Keratinocyte (primary cell): ENCODE results near the gene BRK1. TPM values are rescaled to one million over a fixed set of nuclear protein-coding genes. Genes with fewer than 3 reads are reported as not detected.

Source experiments
- DNase-seq: peaks from one replicate; pipeline ENCODE4 v3.0.0-alpha.2; 2011; ENCODE audit warnings: low read depth, missing footprints, low spot score
- FAIRE-seq: peaks from 2 replicates; lab custom pipeline; 2011; peaks lifted over from hg19 to GRCh38; lab: Jason Lieb, UNC
- H2AFZ ChIP-seq: 2 replicates; pipeline ENCODE4 v1.6.0; 2012; ENCODE audit warnings: low read length, control low read depth, inconsistent platforms; ENCODE audit not compliant: control insufficient read depth
- H3K27ac ChIP-seq: 2 replicates; pipeline ENCODE4 v1.5.1; 2011; ENCODE audit warnings: low read length; ENCODE audit not compliant: control insufficient read depth, insufficient read depth
- H3K27me3 ChIP-seq: 3 replicates; pipeline ENCODE4 v1.6.0; 2011; ENCODE audit warnings: low read length; ENCODE audit not compliant: control insufficient read depth, insufficient read depth; ENCODE audit errors: extremely low read depth
- H3K36me3 ChIP-seq, 2 experiments: 2 replicates in 1 of 2; 3 replicates in 1 of 2; pipeline ENCODE4 v1.5.1; 2011; ENCODE audit warnings: low read length in 2 of 2, mild to moderate bottlenecking in 1 of 2; ENCODE audit not compliant: control insufficient read depth in 2 of 2, insufficient read depth in 2 of 2; ENCODE audit errors: extremely low read depth in 1 of 2
- H3K4me1 ChIP-seq: 3 replicates; pipeline ENCODE4 v1.5.1; 2011; ENCODE audit warnings: low read length; ENCODE audit not compliant: control insufficient read depth, insufficient read depth; ENCODE audit errors: extremely low read depth
- H3K4me2 ChIP-seq: 3 replicates; pipeline ENCODE4 v1.6.0; 2011; ENCODE audit warnings: low read depth, low read length; ENCODE audit not compliant: control insufficient read depth, insufficient read depth; ENCODE audit errors: extremely low read depth
- H3K4me3 ChIP-seq, 3 experiments: fragments of 200-600 bp in 1 of 3; sonication (generic) in 1 of 3; 2 replicates in 2 of 3; 3 replicates in 1 of 3; pipeline ENCODE4 v1.5.1; 2011 to 2016; ENCODE audit warnings: low read length in 3 of 3, mild to moderate bottlenecking in 3 of 3, control low read depth in 2 of 3, inconsistent platforms in 1 of 3, low read depth in 1 of 3, mixed read lengths in 1 of 3, mixed run types in 1 of 3, moderate library complexity in 1 of 3; ENCODE audit not compliant: control insufficient read depth in 2 of 3, insufficient read depth in 2 of 3; ENCODE audit errors: extremely low read depth in 1 of 3
- H3K79me2 ChIP-seq: 2 replicates; pipeline ENCODE4 v1.6.0; 2012; ENCODE audit warnings: low read length; ENCODE audit not compliant: control insufficient read depth, insufficient read depth
- H3K9ac ChIP-seq: 3 replicates; pipeline ENCODE4 v1.6.0; 2011; ENCODE audit warnings: low read length; ENCODE audit not compliant: control insufficient read depth, insufficient read depth; ENCODE audit errors: extremely low read depth
- H3K9me1 ChIP-seq: 3 replicates; pipeline ENCODE4 v1.6.0; 2011; ENCODE audit warnings: low read length; ENCODE audit not compliant: control insufficient read depth, insufficient read depth; ENCODE audit errors: extremely low read depth
- H3K9me3 ChIP-seq: 2 replicates; pipeline ENCODE4 v1.5.1; 2012; ENCODE audit warnings: low read depth, low read length; ENCODE audit not compliant: control insufficient read depth
- H4K20me1 ChIP-seq: 3 replicates; pipeline ENCODE4 v1.6.0; 2011; ENCODE audit warnings: low read length; ENCODE audit not compliant: control insufficient read depth, insufficient read depth; ENCODE audit errors: extremely low read depth
- CTCF ChIP-seq, 3 experiments: IDR thresholded peaks in 1 of 3; conservative IDR thresholded peaks in 1 of 3; optimal IDR thresholded peaks in 1 of 3; 2 replicates in 2 of 3; 3 replicates in 1 of 3; pipeline versions ENCODE3 to v1.5.1; 2011; ENCODE audit warnings: low read length in 3 of 3, mild to moderate bottlenecking in 3 of 3, moderate library complexity in 2 of 3, control low read depth in 1 of 3, inconsistent platforms in 1 of 3; ENCODE audit not compliant: insufficient read depth in 2 of 3; ENCODE audit errors: extremely low read depth in 1 of 3
- EZH2 ChIP-seq: IDR thresholded peaks from one replicate; pipeline ENCODE4 v1.6.1; 2012; ENCODE audit warnings: inconsistent platforms, mild to moderate bottlenecking, low read length, moderate library complexity
- dilution Hi-C: fragments of 300-500 bp; cut with MboI; formaldehyde crosslinking; loops from one replicate; pipeline ENCODE4 v1.7.0; 2020; ENCODE audit warnings: low sequenced_read_pairs; ENCODE audit not compliant: extremely low pct_ligation_motif_present
- polyA plus RNA-seq, 5 experiments: library from polyadenylated mRNA; depleted of rRNA in 3 of 5; stranded (reverse) in 3 of 5; stranded (forward) in 1 of 5; unstranded in 1 of 5; fragments of >200 nt; gene quantifications; 1 replicate in 1 of 5; 2 replicates in 3 of 5; 3 replicates in 1 of 5; pipeline versions ENCODE4 v1.2.1 to v1.2.3, GENCODE V29; 2011 to 2012; ENCODE audit warnings: missing spikeins in 2 of 5, low read depth in 1 of 5, low replicate concordance in 1 of 5

BRK1 gene
- polyA plus RNA-seq, 1 donor (not counting 4 experiments of a cell fraction or from before 2014, with no cell fraction given) = 295 TPM

GRCh38 chr3:10119376-10119775 lies 3.9 kb downstream of the BRK1 start:
- H4K20me1 ChIP-seq = no peaks in the 10 kb centered on the region
- no peak for FAIRE-seq
- DNase-seq = no peak
- H3K79me2 ChIP-seq = peaks cover 73% of the 10 kb centered on the region
- peaks cover 2 to 10% of the 10 kb centered on the region in 2 experiments for H3K36me3 ChIP-seq
- dilution Hi-C loops = no loop called here
- no peaks in the 10 kb centered on the region for H3K27me3 ChIP-seq
- peaks cover 9% of the 10 kb centered on the region for H3K4me1 ChIP-seq
- H3K9ac ChIP-seq = no peak overlapping the region
- TF ChIP-seq CTCF (optimal IDR thresholded peaks at IDR 0.05 in 1 of 3, IDR thresholded peaks at IDR 0.05 in 1 of 3, conservative IDR thresholded peaks at IDR 0.05 in 1 of 3; ENCODE audit: extremely low read depth in 1 of 3, insufficient read depth in 2 of 3, low read length in 3 of 3) (no peak), EZH2 (no peak)
- H3K9me1 ChIP-seq = no peaks in the 10 kb centered on the region
- H3K27ac ChIP-seq = no peak overlapping the region
- no peak overlapping the region for H3K4me3 ChIP-seq
- no peaks in the 10 kb centered on the region for H3K9me3 ChIP-seq
- H3K4me2 ChIP-seq = no peak overlapping the region
- no peak overlapping the region for H2AFZ ChIP-seq

- dilution Hi-C loops = no loop called here
- Histone ChIP-seq H3K79me2 (peaks cover 73% of the 10 kb centered on the region), H3K4me2 (no peak overlapping the region), H2AFZ (no peak overlapping the region), H3K9me3 (no peaks in the 10 kb centered on the region), H3K36me3 (peaks cover 7 to 12% of the 10 kb centered on the region in 2 experiments), H4K20me1 (no peaks in the 10 kb centered on the region), H3K9me1 (no peaks in the 10 kb centered on the region), H3K4me3 (no peak overlapping the region), H3K9ac (no peak overlapping the region), H3K27ac (no peak overlapping the region), H3K4me1 (peaks cover 9% of the 10 kb centered on the region), H3K27me3 (no peaks in the 10 kb centered on the region)
- no peak for FAIRE-seq
- no peak for DNase-seq
- TF ChIP-seq EZH2 (no peak), CTCF (optimal IDR thresholded peaks at IDR 0.05 in 1 of 3, IDR thresholded peaks at IDR 0.05 in 1 of 3, conservative IDR thresholded peaks at IDR 0.05 in 1 of 3; ENCODE audit: extremely low read depth in 1 of 3, insufficient read depth in 2 of 3, low read length in 3 of 3) (no peak)
Observed at GRCh38 chr3:10121064-10121463, 5.6 kb downstream of the BRK1 start.
